Measurements from ENCODE around the gene SCRN1.

SCRN1 gene

GRCh38 chr7:29919790-29920189 lies 69.8 kb downstream of the SCRN1 start:
- no peak overlapping the region for H3K27ac ChIP-seq
- no peak for TF ChIP-seq CTCF (IDR thresholded peaks at IDR 0.05)
- no peak for TF ChIP-seq ZFX (IDR thresholded peaks at IDR 0.05; ENCODE audit: borderline replicate concordance)

- no peak overlapping the region for H3K27ac ChIP-seq
- TF ChIP-seq CTCF (IDR thresholded peaks at IDR 0.05): no peak
- TF ChIP-seq ZFX (IDR thresholded peaks at IDR 0.05; ENCODE audit: borderline replicate concordance): no peak
These were observed 70.8 kb downstream of the SCRN1 start for GRCh38 chr7:29918850-29919249.

GRCh38 chr7:29917641-29918040 lies 72.0 kb downstream of the SCRN1 start:
- H3K27ac ChIP-seq: no peak overlapping the region
- no peak for TF ChIP-seq ZFX (IDR thresholded peaks at IDR 0.05; ENCODE audit: borderline replicate concordance)
- TF ChIP-seq CTCF (IDR thresholded peaks at IDR 0.05): no peak

- no peak overlapping the region for H3K27ac ChIP-seq
- TF ChIP-seq CTCF (IDR thresholded peaks at IDR 0.05) (no peak), ZFX (IDR thresholded peaks at IDR 0.05; ENCODE audit: borderline replicate concordance) (no peak)
These were observed 74.0 kb downstream of the SCRN1 start for GRCh38 chr7:29915481-29916215.

- no peak overlapping the region for H3K27ac ChIP-seq
- no peak for TF ChIP-seq ZFX (IDR thresholded peaks at IDR 0.05; ENCODE audit: borderline replicate concordance)
- no peak for TF ChIP-seq CTCF (IDR thresholded peaks at IDR 0.05)
These were observed 75.4 kb downstream of the SCRN1 start for GRCh38 chr7:29914180-29914579.

GRCh38 chr7:29906200-29907022 lies 83.2 kb downstream of the SCRN1 start:
- TF ChIP-seq CTCF (IDR thresholded peaks at IDR 0.05): no peak
- no peak for TF ChIP-seq ZFX (IDR thresholded peaks at IDR 0.05; ENCODE audit: borderline replicate concordance)
- no peak overlapping the region for H3K27ac ChIP-seq

- no peak for TF ChIP-seq CTCF (IDR thresholded peaks at IDR 0.05)
- TF ChIP-seq ZFX (IDR thresholded peaks at IDR 0.05; ENCODE audit: borderline replicate concordance): no peak
- no peak overlapping the region for H3K27ac ChIP-seq
These were observed 88.9 kb downstream of the SCRN1 start for GRCh38 chr7:29900745-29901144.
